Mesenchymal stem cell (in vitro differentiated cells and primary cell): ENCODE results near the gene TEX51.

Experiments
- DNase-seq: peaks from one replicate; pipeline ENCODE4 v3.0.0-alpha.2; 2013
- H2AFZ ChIP-seq: one replicate; pipeline ENCODE4 v1.6.1; 2013; ENCODE audit warnings: low read depth, mild to moderate bottlenecking, control low read depth, inconsistent platforms, low read length, moderate library complexity
- H2AK5ac ChIP-seq: 2 replicates; pipeline ENCODE4 v1.6.1; 2013; ENCODE audit warnings: low read length, moderate library complexity, mild to moderate bottlenecking, inconsistent platforms; ENCODE audit not compliant: severe bottlenecking
- H2BK120ac ChIP-seq: one replicate; pipeline ENCODE4 v1.6.1; 2013; ENCODE audit warnings: low read depth, mild to moderate bottlenecking, inconsistent platforms, low read length, moderate library complexity
- H2BK12ac ChIP-seq, 2 experiments: one replicate each; pipeline ENCODE4 v1.6.1; 2013; ENCODE audit warnings: inconsistent platforms in 2 of 2, low read length in 2 of 2, mild to moderate bottlenecking in 2 of 2, moderate library complexity in 2 of 2, control low read depth in 1 of 2
- H2BK15ac ChIP-seq: one replicate; pipeline ENCODE4 v1.6.1; 2013; ENCODE audit warnings: mild to moderate bottlenecking, low read depth, inconsistent platforms; ENCODE audit not compliant: poor library complexity, severe bottlenecking
- H2BK5ac ChIP-seq: 2 replicates; pipeline ENCODE4 v1.6.1; 2013; ENCODE audit warnings: low read depth, mild to moderate bottlenecking, low read length, control low read depth, inconsistent platforms; ENCODE audit not compliant: poor library complexity, severe bottlenecking
- H3K14ac ChIP-seq, 2 experiments: one replicate each; pipeline ENCODE4 v1.6.1; 2013; ENCODE audit warnings: inconsistent platforms in 2 of 2, low read length in 2 of 2, control low read depth in 1 of 2, mild to moderate bottlenecking in 1 of 2, moderate library complexity in 1 of 2
- H3K18ac ChIP-seq, 2 experiments: one replicate each; pipeline ENCODE4 v1.6.1; 2013; ENCODE audit warnings: inconsistent platforms in 2 of 2, low read length in 2 of 2, control low read depth in 1 of 2, low read depth in 1 of 2, mild to moderate bottlenecking in 1 of 2
- H3K23ac ChIP-seq, 2 experiments: one replicate each; pipeline ENCODE4 v1.6.1; 2013; ENCODE audit warnings: inconsistent platforms in 2 of 2, low read length in 2 of 2, mild to moderate bottlenecking in 2 of 2, moderate library complexity in 2 of 2, control low read depth in 1 of 2
- H3K27ac ChIP-seq: 2 replicates; pipeline ENCODE4 v1.5.1; 2013; ENCODE audit warnings: mild to moderate bottlenecking, moderate library complexity, low read length, control low read depth, inconsistent platforms; ENCODE audit not compliant: poor library complexity, severe bottlenecking
- H3K27me3 ChIP-seq, 2 experiments: 2 replicates each; pipeline versions ENCODE4 v1.6.1 to v1.7.0; 2013; ENCODE audit warnings: low read length in 2 of 2, mild to moderate bottlenecking in 2 of 2, moderate library complexity in 2 of 2, control low read depth in 1 of 2, inconsistent platforms in 1 of 2; ENCODE audit not compliant: control insufficient read depth in 1 of 2, insufficient read depth in 1 of 2
- H3K36me3 ChIP-seq, 2 experiments: 2 replicates each; pipeline versions ENCODE4 v1.6.1 to v1.7.0; 2013; ENCODE audit warnings: low read length in 2 of 2, control low read depth in 1 of 2, inconsistent platforms in 1 of 2, low read depth in 1 of 2, mild to moderate bottlenecking in 1 of 2; ENCODE audit not compliant: insufficient read depth in 2 of 2, control insufficient read depth in 1 of 2
- H3K4ac ChIP-seq, 2 experiments: one replicate each; pipeline ENCODE4 v1.6.1; 2013; ENCODE audit warnings: inconsistent platforms in 2 of 2, low read length in 2 of 2, mild to moderate bottlenecking in 2 of 2, moderate library complexity in 2 of 2, control low read depth in 1 of 2, low read depth in 1 of 2
- H3K4me1 ChIP-seq: 2 replicates; pipeline ENCODE4 v1.6.1; 2013; ENCODE audit warnings: low read depth, low read length, control low read depth; ENCODE audit not compliant: control insufficient read depth, insufficient read depth
- H3K4me2 ChIP-seq: 2 replicates; pipeline ENCODE4 v1.6.1; 2013; ENCODE audit warnings: low read length, mild to moderate bottlenecking, inconsistent platforms; ENCODE audit not compliant: poor library complexity, severe bottlenecking
- H3K4me3 ChIP-seq, 2 experiments: 2 replicates each; pipeline versions ENCODE4 v1.5.1 to v1.7.0; 2013; ENCODE audit warnings: low read length in 2 of 2, mild to moderate bottlenecking in 2 of 2, control low read depth in 1 of 2, low read depth in 1 of 2; ENCODE audit not compliant: insufficient read depth in 1 of 2
- H3K79me1 ChIP-seq: replicated peaks from 2 replicates; pipeline ENCODE4 v1.6.1; 2013; ENCODE audit warnings: mild to moderate bottlenecking, control low read depth, low read length, inconsistent platforms; ENCODE audit not compliant: poor library complexity, severe bottlenecking
- H3K9ac ChIP-seq: 2 replicates; pipeline ENCODE4 v1.7.0; 2013; ENCODE audit warnings: mild to moderate bottlenecking, low read length, moderate library complexity
- H3K9me3 ChIP-seq: 2 replicates; pipeline ENCODE4 v1.7.0; 2013; ENCODE audit warnings: mild to moderate bottlenecking, low read length; ENCODE audit not compliant: control insufficient read depth
- H4K8ac ChIP-seq: one replicate; pipeline ENCODE4 v1.6.1; 2013; ENCODE audit warnings: inconsistent platforms, mild to moderate bottlenecking, low read length, moderate library complexity
- H4K91ac ChIP-seq: one replicate; pipeline ENCODE4 v1.6.1; 2013; ENCODE audit warnings: mild to moderate bottlenecking, low read length, inconsistent platforms
- WGBS: methylation state at CpG from one replicate; pipeline ENCODE4 v1.1.7; 2013; ENCODE audit warnings: mixed read lengths; 5-methylcytosine and 5-hydroxymethylcytosine counted together

The TEX51 gene

DNA sequence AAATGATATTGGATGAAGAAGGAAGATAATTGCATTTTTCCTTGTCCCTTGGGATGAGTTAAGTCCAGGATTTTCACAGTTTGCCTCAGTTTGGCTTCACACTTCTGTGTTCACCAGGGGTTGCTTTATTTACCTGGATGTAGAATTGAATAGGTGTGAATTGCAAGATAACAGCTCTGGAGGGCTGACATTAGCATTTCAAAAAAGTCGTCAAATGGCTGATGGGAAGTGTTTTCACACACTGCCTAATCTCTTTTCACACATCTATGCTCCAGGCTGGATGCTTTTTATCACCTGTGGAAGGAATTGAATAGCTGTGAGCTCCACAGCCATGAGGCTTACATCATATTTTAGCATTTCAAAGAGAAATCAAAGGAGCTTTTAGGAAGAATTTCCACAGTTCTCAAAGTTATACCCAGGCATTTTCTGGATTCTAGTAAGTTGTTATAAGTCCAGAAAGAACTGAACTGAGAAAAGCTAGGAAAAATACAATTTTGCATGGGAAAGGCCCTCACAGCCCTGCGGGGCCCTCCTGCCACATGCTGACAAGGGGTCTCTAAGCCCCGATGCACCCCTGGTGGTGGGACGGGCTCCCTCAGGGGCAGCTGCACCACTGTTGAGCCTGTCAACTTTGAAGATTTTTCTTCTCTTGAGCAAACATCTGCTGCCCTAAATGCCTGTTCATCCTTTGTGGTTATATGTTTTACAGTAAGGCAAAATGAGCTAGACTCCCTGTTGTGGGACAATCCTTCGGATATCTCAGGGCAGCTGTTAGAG, 43.9 kb downstream of the TEX51 start:
- H3K4me2 ChIP-seq: no peak overlapping the region
- no peak overlapping the region for H4K91ac ChIP-seq
- H3K9ac ChIP-seq: no peak overlapping the region
- H2BK5ac ChIP-seq: no peak overlapping the region
- 46% methylated on average over 4 of the region's 5 CpGs for WGBS
- no peak overlapping the region for H3K4me3 ChIP-seq
- peaks cover 20 to 41% of the 10 kb centered on the region in 2 experiments for H3K27me3 ChIP-seq
- DNase-seq: no peak
- H2AK5ac ChIP-seq: no peak overlapping the region
- H3K23ac ChIP-seq: no peak overlapping the region
- H3K14ac ChIP-seq: no peak overlapping the region
- H3K27ac ChIP-seq: no peak overlapping the region
- H2BK12ac ChIP-seq: no peak overlapping the region
- no peak overlapping the region for H2BK15ac ChIP-seq
- H3K79me1 ChIP-seq: no peaks in the 10 kb centered on the region
- H4K8ac ChIP-seq: no peak overlapping the region
- H2BK120ac ChIP-seq: no peak overlapping the region
- no peak overlapping the region for H3K18ac ChIP-seq
- H3K9me3 ChIP-seq: peaks cover 11% of the 10 kb centered on the region
- peaks cover 14% of the 10 kb centered on the region for H3K4me1 ChIP-seq
- H2AFZ ChIP-seq: no peak overlapping the region
- H3K36me3 ChIP-seq: no peaks in the 10 kb centered on the region
- no peak overlapping the region for H3K4ac ChIP-seq

GRCh38 chr2:126943612-126944348, 45.1 kb downstream of the TEX51 start:
- H3K14ac ChIP-seq: no peak overlapping the region
- H3K4me2 ChIP-seq: no peak overlapping the region
- H2BK120ac ChIP-seq: no peak overlapping the region
- no peak overlapping the region for H4K91ac ChIP-seq
- no peak overlapping the region for H2BK15ac ChIP-seq
- H3K18ac ChIP-seq: no peak overlapping the region
- no peak overlapping the region for H3K27ac ChIP-seq
- no peaks in the 10 kb centered on the region for H3K79me1 ChIP-seq
- no peaks in the 10 kb centered on the region for H3K36me3 ChIP-seq
- no peak overlapping the region for H2BK12ac ChIP-seq
- no peak overlapping the region for H2BK5ac ChIP-seq
- no peak overlapping the region for H3K9ac ChIP-seq
- no peak for DNase-seq
- no peak overlapping the region for H3K4ac ChIP-seq
- H3K27me3 ChIP-seq: peaks cover 10 to 40% of the 10 kb centered on the region in 2 experiments
- WGBS: 84% methylated on average over 4 of the region's 4 CpGs
- peaks cover 11% of the 10 kb centered on the region for H3K9me3 ChIP-seq
- no peak overlapping the region for H3K4me3 ChIP-seq
- H3K4me1 ChIP-seq: peaks cover 17% of the 10 kb centered on the region
- H2AK5ac ChIP-seq: no peak overlapping the region
- H4K8ac ChIP-seq: no peak overlapping the region
- no peak overlapping the region for H3K23ac ChIP-seq
- no peak overlapping the region for H2AFZ ChIP-seq

DNA sequence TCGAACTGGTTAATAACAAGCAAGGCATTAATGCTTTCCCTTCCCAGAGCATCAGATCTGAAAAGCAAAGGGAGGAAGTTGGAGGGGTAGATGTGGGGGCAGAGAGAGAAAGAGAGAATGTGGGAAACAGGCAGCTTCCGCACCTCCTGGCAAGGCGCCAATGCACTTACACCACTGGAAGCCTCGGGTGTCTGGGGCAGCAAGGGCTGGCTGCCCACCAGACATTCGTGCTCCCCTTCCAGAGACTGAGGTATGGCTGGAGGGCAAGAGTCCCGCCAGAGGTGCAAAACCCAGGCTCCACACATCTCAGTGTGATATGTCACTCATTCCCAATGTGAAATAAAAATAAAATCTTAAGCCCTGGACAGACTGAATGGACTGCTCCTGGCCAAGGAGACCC, 46.4 kb downstream of the TEX51 start:
- peaks cover 11% of the 10 kb centered on the region for H3K9me3 ChIP-seq
- H2AFZ ChIP-seq: no peak overlapping the region
- peaks cover 9 to 31% of the 10 kb centered on the region in 2 experiments for H3K27me3 ChIP-seq
- H4K8ac ChIP-seq: no peak overlapping the region
- H3K9ac ChIP-seq: no peak overlapping the region
- H3K4ac ChIP-seq: no peak overlapping the region
- no peak overlapping the region for H2BK12ac ChIP-seq
- no peak overlapping the region for H4K91ac ChIP-seq
- DNase-seq: no peak
- H2BK120ac ChIP-seq: no peak overlapping the region
- H2BK5ac ChIP-seq: peak overlapping the region; percentile 22
- no peaks in the 10 kb centered on the region for H3K36me3 ChIP-seq
- WGBS: 72% methylated on average over 6 of the region's 6 CpGs
- H3K23ac ChIP-seq: no peak overlapping the region
- no peak overlapping the region for H3K14ac ChIP-seq
- H2BK15ac ChIP-seq: no peak overlapping the region
- no peak overlapping the region for H3K4me2 ChIP-seq
- H3K4me3 ChIP-seq: no peak overlapping the region
- H3K27ac ChIP-seq: peak overlapping the region; percentile 21
- no peak overlapping the region for H3K18ac ChIP-seq
- no peaks in the 10 kb centered on the region for H3K79me1 ChIP-seq
- peaks cover 17% of the 10 kb centered on the region for H3K4me1 ChIP-seq
- peak overlapping the region; percentile 18 for H2AK5ac ChIP-seq

GRCh38 chr2:126946318-126947102, 47.8 kb downstream of the TEX51 start:
- no peak for DNase-seq
- H3K4me1 ChIP-seq: peaks cover 17% of the 10 kb centered on the region
- H3K27me3 ChIP-seq: peaks cover 3 to 31% of the 10 kb centered on the region in 2 experiments
- no peak overlapping the region for H3K4me2 ChIP-seq
- peak overlapping the region; percentile 77 for H3K27ac ChIP-seq
- H3K36me3 ChIP-seq: no peaks in the 10 kb centered on the region
- H3K4me3 ChIP-seq: no peak overlapping the region
- no peak overlapping the region for H2AFZ ChIP-seq
- no peak overlapping the region for H2BK120ac ChIP-seq
- WGBS: 76% methylated on average over 7 of the region's 7 CpGs
- no peak overlapping the region for H2BK12ac ChIP-seq
- H2BK15ac ChIP-seq: no peak overlapping the region
- H4K8ac ChIP-seq: no peak overlapping the region
- H2AK5ac ChIP-seq: peak overlapping the region; percentile 76
- no peak overlapping the region for H3K4ac ChIP-seq
- H3K9me3 ChIP-seq: peaks cover 11% of the 10 kb centered on the region
- no peak overlapping the region for H4K91ac ChIP-seq
- H3K18ac ChIP-seq: no peak overlapping the region
- H3K9ac ChIP-seq: no peak overlapping the region
- no peaks in the 10 kb centered on the region for H3K79me1 ChIP-seq
- H2BK5ac ChIP-seq: peak overlapping the region; percentile 48
- H3K23ac ChIP-seq: no peak overlapping the region
- no peak overlapping the region for H3K14ac ChIP-seq
